OCI-LY3 (cell line): ENCODE measurements around the gene CNNM2.

Source experiments
- EZH2phosphoT487 ChIP-seq: fragments of 200-600 bp; shearing (Covaris generic); IDR thresholded peaks from 2 replicates; pipeline ENCODE4 v1.6.1; 2018; ENCODE audit warnings: antibody characterized with exemption, mixed run types, low read depth
- TF ChIP-seq, protein P1 (sequence below): fragments of 200-600, 300-600 bp; sonication (generic); IDR thresholded peaks from 2 replicates; pipeline ENCODE4 v1.5.1; 2014; ENCODE audit warnings: antibody characterized with exemption, low read length, low read depth

DNA sequence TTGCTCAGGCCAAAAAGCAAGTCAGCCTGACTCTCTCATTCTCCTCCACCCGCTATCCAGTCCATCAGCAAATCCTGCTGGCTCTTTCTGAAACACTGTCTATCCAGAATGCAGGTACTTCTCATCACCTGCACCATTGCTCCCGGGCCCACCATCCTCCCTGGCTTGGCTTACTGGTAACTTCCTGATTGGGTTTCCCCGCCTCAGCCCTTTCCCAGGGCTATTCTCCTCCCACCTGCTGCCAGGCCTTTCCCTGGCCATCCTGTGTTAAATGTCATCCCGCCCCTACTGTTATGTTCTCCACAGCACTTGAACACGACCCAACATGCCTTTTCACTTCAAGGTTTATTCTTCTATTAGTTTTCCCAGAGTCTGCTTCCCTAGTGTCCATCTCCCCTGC, 124.0 kb downstream of the CNNM2 start:
- TF ChIP-seq, protein P1, sequence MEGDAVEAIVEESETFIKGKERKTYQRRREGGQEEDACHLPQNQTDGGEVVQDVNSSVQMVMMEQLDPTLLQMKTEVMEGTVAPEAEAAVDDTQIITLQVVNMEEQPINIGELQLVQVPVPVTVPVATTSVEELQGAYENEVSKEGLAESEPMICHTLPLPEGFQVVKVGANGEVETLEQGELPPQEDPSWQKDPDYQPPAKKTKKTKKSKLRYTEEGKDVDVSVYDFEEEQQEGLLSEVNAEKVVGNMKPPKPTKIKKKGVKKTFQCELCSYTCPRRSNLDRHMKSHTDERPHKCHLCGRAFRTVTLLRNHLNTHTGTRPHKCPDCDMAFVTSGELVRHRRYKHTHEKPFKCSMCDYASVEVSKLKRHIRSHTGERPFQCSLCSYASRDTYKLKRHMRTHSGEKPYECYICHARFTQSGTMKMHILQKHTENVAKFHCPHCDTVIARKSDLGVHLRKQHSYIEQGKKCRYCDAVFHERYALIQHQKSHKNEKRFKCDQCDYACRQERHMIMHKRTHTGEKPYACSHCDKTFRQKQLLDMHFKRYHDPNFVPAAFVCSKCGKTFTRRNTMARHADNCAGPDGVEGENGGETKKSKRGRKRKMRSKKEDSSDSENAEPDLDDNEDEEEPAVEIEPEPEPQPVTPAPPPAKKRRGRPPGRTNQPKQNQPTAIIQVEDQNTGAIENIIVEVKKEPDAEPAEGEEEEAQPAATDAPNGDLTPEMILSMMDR, result no peak
- TF ChIP-seq EZH2phosphoT487, result no peak
